Trophoblast cell (in vitro differentiated cells and primary cell): ENCODE results near the gene C17orf78.
A peak's percentile ranks its signal among the peaks of the same experiment; 100 is the strongest.

Source experiments
- DNase-seq, 2 donors: peaks; one replicate each; pipeline ENCODE4 v3.0.0-alpha.2; 2016
- H2AFZ ChIP-seq: 2 replicates; pipeline ENCODE4 v1.6.1; 2013; ENCODE audit warnings: low read length, moderate library complexity, mild to moderate bottlenecking; ENCODE audit not compliant: insufficient read depth, poor library complexity
- H2AK5ac ChIP-seq: 2 replicates; pipeline ENCODE4 v1.6.1; 2013; ENCODE audit warnings: mild to moderate bottlenecking, low read length
- H2BK120ac ChIP-seq: 2 replicates; pipeline ENCODE4 v1.6.1; 2013; ENCODE audit warnings: low read length, mild to moderate bottlenecking, moderate library complexity; ENCODE audit not compliant: insufficient read depth, poor library complexity
- H2BK12ac ChIP-seq: 2 replicates; pipeline ENCODE4 v1.6.1; 2013; ENCODE audit warnings: mild to moderate bottlenecking, low read length, moderate library complexity
- H2BK5ac ChIP-seq: 2 replicates; pipeline ENCODE4 v1.6.1; 2013; ENCODE audit warnings: low read length, low read depth, moderate library complexity, mild to moderate bottlenecking; ENCODE audit not compliant: poor library complexity
- H3K14ac ChIP-seq: 2 replicates; pipeline ENCODE4 v1.6.1; 2013; ENCODE audit warnings: mild to moderate bottlenecking, low read length
- H3K18ac ChIP-seq: 2 replicates; pipeline ENCODE4 v1.6.1; 2013; ENCODE audit warnings: mild to moderate bottlenecking, low read length
- H3K23ac ChIP-seq: 2 replicates; pipeline ENCODE4 v1.6.1; 2013; ENCODE audit warnings: low read length
- H3K27ac ChIP-seq: 2 replicates; pipeline ENCODE4 v1.5.1; 2013; ENCODE audit warnings: low read depth, mild to moderate bottlenecking, inconsistent platforms, low read length, moderate library complexity
- H3K27me3 ChIP-seq: 2 replicates; pipeline ENCODE4 v1.6.1; 2013; ENCODE audit warnings: inconsistent platforms, mild to moderate bottlenecking, low read length, moderate library complexity; ENCODE audit not compliant: insufficient read depth
- H3K36me3 ChIP-seq, 2 experiments: 1 replicate in 1 of 2; 2 replicates in 1 of 2; pipeline ENCODE4 v1.6.1; 2013; ENCODE audit warnings: low read length in 2 of 2, mild to moderate bottlenecking in 2 of 2, moderate library complexity in 1 of 2; ENCODE audit not compliant: insufficient read depth in 2 of 2, control insufficient read depth in 1 of 2
- H3K4ac ChIP-seq: 2 replicates; pipeline ENCODE4 v1.6.1; 2013; ENCODE audit warnings: low read depth, mild to moderate bottlenecking, low read length, moderate library complexity
- H3K4me1 ChIP-seq, 2 experiments: 1 replicate in 1 of 2; 2 replicates in 1 of 2; pipeline ENCODE4 v1.6.1; 2013; ENCODE audit warnings: low read length in 2 of 2, mild to moderate bottlenecking in 2 of 2, moderate library complexity in 1 of 2; ENCODE audit not compliant: insufficient read depth in 2 of 2, control insufficient read depth in 1 of 2
- H3K4me2 ChIP-seq: 2 replicates; pipeline ENCODE4 v1.6.1; 2013; ENCODE audit warnings: inconsistent platforms, mild to moderate bottlenecking, low read length, moderate library complexity
- H3K4me3 ChIP-seq: 2 replicates; pipeline ENCODE4 v1.5.1; 2013; ENCODE audit warnings: mild to moderate bottlenecking, low read depth, low read length, inconsistent platforms
- H3K79me1 ChIP-seq: one replicate; pipeline ENCODE4 v1.6.1; 2013; ENCODE audit warnings: low read length
- H3K79me2 ChIP-seq: 2 replicates; pipeline ENCODE4 v1.6.1; 2013; ENCODE audit warnings: low read length, mild to moderate bottlenecking; ENCODE audit not compliant: control insufficient read depth, insufficient read depth, poor library complexity
- H3K9ac ChIP-seq: 2 replicates; pipeline ENCODE4 v1.6.1; 2013; ENCODE audit warnings: mild to moderate bottlenecking, low read length
- H3K9me3 ChIP-seq: 2 replicates; pipeline ENCODE4 v1.6.1; 2013; ENCODE audit warnings: low read depth, mild to moderate bottlenecking, control low read depth, inconsistent platforms, low read length; ENCODE audit not compliant: insufficient read depth
- H4K12ac ChIP-seq: 2 replicates; pipeline ENCODE4 v1.6.1; 2013; ENCODE audit warnings: low read depth, mild to moderate bottlenecking, low read length, moderate library complexity
- H4K8ac ChIP-seq: 2 replicates; pipeline ENCODE4 v1.6.1; 2013; ENCODE audit warnings: low read depth, mild to moderate bottlenecking, low read length, moderate library complexity
- H4K91ac ChIP-seq: one replicate; pipeline ENCODE4 v1.6.1; 2013; ENCODE audit warnings: low read depth, mild to moderate bottlenecking, low read length, moderate library complexity
- WGBS: extraction: QIAGEN DNeasy Blood & Tissue Kit; methylation state at CpG from one replicate; pipeline ENCODE4 v1.1.7; 2013; ENCODE audit warnings: missing lambda C conversion rate; ENCODE audit not compliant: insufficient read length, insufficient coverage; ENCODE audit errors: extremely low coverage; 5-methylcytosine and 5-hydroxymethylcytosine counted together

The C17orf78 gene

GRCh38 chr17:37360632-37361031, 15.2 kb upstream of the C17orf78 start:
- Histone ChIP-seq H3K14ac (no peak overlapping the region), H4K8ac (no peak overlapping the region), H2AK5ac (peak overlapping the region; percentile 95), H3K18ac (no peak overlapping the region), H3K79me2 (peaks cover 16% of the 10 kb centered on the region), H3K79me1 (peaks cover 17% of the 10 kb centered on the region), H3K4ac (no peak overlapping the region), H3K27ac (no peak overlapping the region), H3K27me3 (no peaks in the 10 kb centered on the region), H3K9me3 (no peaks in the 10 kb centered on the region), H3K23ac (no peak overlapping the region), H2BK12ac (peak overlapping the region; percentile 86), H4K91ac (peak overlapping the region; percentile 31), H2BK120ac (peak overlapping the region; percentile 86), H3K9ac (no peak overlapping the region), H4K12ac (no peak overlapping the region), H3K36me3 (no peaks in the 10 kb centered on the region), H3K4me3 (no peak overlapping the region), H3K4me2 (no peak overlapping the region), H2BK5ac (peak overlapping the region; percentile 58), H2AFZ (no peak overlapping the region), H3K4me1 (peaks cover 5 to 11% of the 10 kb centered on the region in 2 experiments)
- no CpG with 5 or more reads among the region's 3 CpGs for WGBS
- no peak for DNase-seq

GRCh38 chr17:37361543-37361942, 14.2 kb upstream of the C17orf78 start:
- Histone ChIP-seq H3K4ac (no peak overlapping the region), H3K9me3 (no peaks in the 10 kb centered on the region), H2BK120ac (no peak overlapping the region), H2BK12ac (no peak overlapping the region), H2BK5ac (no peak overlapping the region), H2AFZ (no peak overlapping the region), H3K4me3 (no peak overlapping the region), H2AK5ac (peak overlapping the region; percentile 66), H3K9ac (no peak overlapping the region), H3K79me2 (peaks cover 15% of the 10 kb centered on the region), H3K79me1 (peaks cover 17% of the 10 kb centered on the region), H3K36me3 (no peaks in the 10 kb centered on the region), H3K14ac (no peak overlapping the region), H4K12ac (no peak overlapping the region), H3K27ac (no peak overlapping the region), H3K4me1 (peaks cover 5 to 11% of the 10 kb centered on the region in 2 experiments), H4K8ac (no peak overlapping the region), H3K23ac (no peak overlapping the region), H4K91ac (no peak overlapping the region), H3K27me3 (no peaks in the 10 kb centered on the region), H3K18ac (no peak overlapping the region), H3K4me2 (no peak overlapping the region)
- peak; percentile 47 to 50 for DNase-seq
- WGBS = no CpG with 5 or more reads among the region's 4 CpGs

GRCh38 chr17:37365589-37365988, 10.2 kb upstream of the C17orf78 start:
- no peaks in the 10 kb centered on the region for H3K27me3 ChIP-seq
- H4K91ac ChIP-seq = no peak overlapping the region
- H2AK5ac ChIP-seq = no peak overlapping the region
- H2AFZ ChIP-seq = no peak overlapping the region
- no peak overlapping the region for H2BK120ac ChIP-seq
- H3K18ac ChIP-seq = no peak overlapping the region
- no peak overlapping the region for H3K9ac ChIP-seq
- no peaks in the 10 kb centered on the region for H3K79me1 ChIP-seq
- H3K23ac ChIP-seq = no peak overlapping the region
- no peaks in the 10 kb centered on the region for H3K4me1 ChIP-seq
- no peaks in the 10 kb centered on the region for H3K9me3 ChIP-seq
- no peak overlapping the region for H2BK12ac ChIP-seq
- no peak overlapping the region for H2BK5ac ChIP-seq
- H4K12ac ChIP-seq = no peak overlapping the region
- no peak for DNase-seq
- no peak overlapping the region for H3K4me2 ChIP-seq
- no peak overlapping the region for H3K27ac ChIP-seq
- no peaks in the 10 kb centered on the region for H3K36me3 ChIP-seq
- no peak overlapping the region for H3K14ac ChIP-seq
- no peak overlapping the region for H3K4ac ChIP-seq
- WGBS = no CpG with 5 or more reads among the region's 1 CpG
- H3K4me3 ChIP-seq = no peak overlapping the region
- H3K79me2 ChIP-seq = no peaks in the 10 kb centered on the region
- no peak overlapping the region for H4K8ac ChIP-seq

GRCh38 chr17:37368577-37368976, 7.2 kb upstream of the C17orf78 start:
- DNase-seq = no peak

More at GRCh38 chr17:37368577-37368976, 7.2 kb upstream of the C17orf78 start:
- H3K18ac ChIP-seq = no peak overlapping the region
- H3K9ac ChIP-seq = no peak overlapping the region
- no peak overlapping the region for H2BK120ac ChIP-seq
- no peak overlapping the region for H3K27ac ChIP-seq
- H3K4me2 ChIP-seq = no peak overlapping the region
- H3K36me3 ChIP-seq = no peaks in the 10 kb centered on the region
- no peak overlapping the region for H2AK5ac ChIP-seq
- H2AFZ ChIP-seq = no peak overlapping the region
- H3K9me3 ChIP-seq = no peaks in the 10 kb centered on the region
- no peaks in the 10 kb centered on the region for H3K27me3 ChIP-seq
- no CpG with 5 or more reads among the region's 3 CpGs for WGBS
- no peaks in the 10 kb centered on the region for H3K4me1 ChIP-seq
- H4K8ac ChIP-seq = no peak overlapping the region
- H2BK5ac ChIP-seq = no peak overlapping the region
- H3K4me3 ChIP-seq = no peak overlapping the region
- no peak overlapping the region for H4K12ac ChIP-seq
- H3K79me1 ChIP-seq = no peaks in the 10 kb centered on the region
- no peak overlapping the region for H3K4ac ChIP-seq
- no peak overlapping the region for H4K91ac ChIP-seq
- H3K14ac ChIP-seq = no peak overlapping the region
- no peak overlapping the region for H3K23ac ChIP-seq
- H3K79me2 ChIP-seq = no peaks in the 10 kb centered on the region
- H2BK12ac ChIP-seq = no peak overlapping the region
